Urothelium cell line (cell line): ENCODE measurements around the gene HCN1.

Source experiments
- DNase-seq: peaks from one replicate; pipeline ENCODE4 v3.0.0; 2011; ENCODE audit warnings: low spot score, mixed read lengths
- FAIRE-seq: peaks from 2 replicates; lab custom pipeline; 2011; peaks lifted over from hg19 to GRCh38; lab: Jason Lieb, UNC

The HCN1 gene

GRCh38 chr5:45696206-45696836 lies at the start of gene HCN1:
Gene HCN1 (minus strand): TSS chr5:45696380.
- FAIRE-seq (peak; percentile 81), DNase-seq (peak; percentile 90)

- FAIRE-seq (no peak), DNase-seq (no peak)
Measured at GRCh38 chr5:45741110-45741509, 44.9 kb upstream of the HCN1 start.

- FAIRE-seq (no peak), DNase-seq (peak; percentile 8)
Measured at GRCh38 chr5:45737153-45737552, 41.0 kb upstream of the HCN1 start.

- FAIRE-seq (no peak), DNase-seq (no peak)
Measured at GRCh38 chr5:45725537-45725936, 29.4 kb upstream of the HCN1 start.

- DNase-seq (no peak), FAIRE-seq (no peak)
Measured at GRCh38 chr5:45697201-45697600, 1.0 kb upstream of the HCN1 start.

GRCh38 chr5:45695804-45696156 lies 400 bp downstream of the HCN1 start:
- FAIRE-seq (no peak), DNase-seq (peak; percentile 17)

GRCh38 chr5:45694971-45695803 lies 993 bp downstream of the HCN1 start:
- FAIRE-seq (no peak), DNase-seq (peak; percentile 33)

GRCh38 chr5:45694255-45694814 lies 1.8 kb downstream of the HCN1 start:
- no peak for FAIRE-seq
- DNase-seq = no peak

- DNase-seq (no peak), FAIRE-seq (no peak)
Measured at GRCh38 chr5:45692481-45692880, 3.7 kb downstream of the HCN1 start.

GRCh38 chr5:45691656-45692055 lies 4.5 kb downstream of the HCN1 start:
- no peak for FAIRE-seq
- no peak for DNase-seq

GRCh38 chr5:45687701-45688100 lies 8.5 kb downstream of the HCN1 start:
- DNase-seq (no peak), FAIRE-seq (no peak)

GRCh38 chr5:45686620-45687019 lies 9.6 kb downstream of the HCN1 start:
- FAIRE-seq (no peak), DNase-seq (no peak)

- FAIRE-seq = no peak
- no peak for DNase-seq
Measured at GRCh38 chr5:45684118-45684517, 12.1 kb downstream of the HCN1 start.

- FAIRE-seq = no peak
- no peak for DNase-seq
Measured at GRCh38 chr5:45680950-45681349, 15.2 kb downstream of the HCN1 start.

GRCh38 chr5:45677524-45677923 lies 18.7 kb downstream of the HCN1 start:
- no peak for FAIRE-seq
- no peak for DNase-seq

GRCh38 chr5:45672271-45672670 lies 23.9 kb downstream of the HCN1 start:
- DNase-seq = no peak
- FAIRE-seq = no peak

- DNase-seq (no peak), FAIRE-seq (no peak)
Measured at GRCh38 chr5:45648744-45649143, 47.4 kb downstream of the HCN1 start.

GRCh38 chr5:45643056-45643455 lies 53.1 kb downstream of the HCN1 start:
- FAIRE-seq = no peak
- no peak for DNase-seq

GRCh38 chr5:45642370-45642769 lies 53.8 kb downstream of the HCN1 start:
- FAIRE-seq = no peak
- DNase-seq = no peak

GRCh38 chr5:45639040-45639439 lies 57.1 kb downstream of the HCN1 start:
- no peak for FAIRE-seq
- peak; percentile 23 for DNase-seq

GRCh38 chr5:45627076-45627656 lies 69.0 kb downstream of the HCN1 start:
- no peak for FAIRE-seq
- DNase-seq = no peak

GRCh38 chr5:45623832-45624231 lies 72.3 kb downstream of the HCN1 start:
- FAIRE-seq (no peak), DNase-seq (no peak)
